WI38 (cell line): ENCODE results near the gene ATXN2.

Experiments
- H3K4me3 ChIP-seq: 2 replicates; pipeline ENCODE4 v1.5.1; 2011; ENCODE audit warnings: low read depth, mild to moderate bottlenecking, control low read depth, low read length
- CTCF ChIP-seq: IDR thresholded peaks from 2 replicates; pipeline ENCODE4 v1.5.1; 2012; ENCODE audit warnings: low read depth, mild to moderate bottlenecking, control low read depth, low read length

The ATXN2 gene

GRCh38 chr12:111429828-111430432 lies 169.2 kb downstream of the ATXN2 start:
- TF ChIP-seq CTCF: no peak
- no peak overlapping the region for H3K4me3 ChIP-seq

- H3K4me3 ChIP-seq: no peak overlapping the region
- no peak for TF ChIP-seq CTCF
Observed at GRCh38 chr12:111428728-111429175, 170.4 kb downstream of the ATXN2 start.

- TF ChIP-seq CTCF: no peak
- H3K4me3 ChIP-seq: no peak overlapping the region
Observed at GRCh38 chr12:111428081-111428727, 170.9 kb downstream of the ATXN2 start.

GRCh38 chr12:111427417-111428074 lies 171.6 kb downstream of the ATXN2 start:
- TF ChIP-seq CTCF: no peak
- H3K4me3 ChIP-seq: no peak overlapping the region

- H3K4me3 ChIP-seq: no peak overlapping the region
- no peak for TF ChIP-seq CTCF
Observed at GRCh38 chr12:111426344-111427185, 172.6 kb downstream of the ATXN2 start.

- H3K4me3 ChIP-seq: no peak overlapping the region
- TF ChIP-seq CTCF: no peak
Observed at GRCh38 chr12:111425655-111426054, 173.5 kb downstream of the ATXN2 start.
